Neural progenitor cell (in vitro differentiated cells): ENCODE results near the gene PTPN23. TPM values are rescaled to one million over a fixed set of nuclear protein-coding genes. Genes with fewer than 3 reads are reported as not detected.

ENCODE experiments used
- DNase-seq: peaks from one replicate; pipeline ENCODE4 v3.0.0-alpha.2; 2016; ENCODE audit warnings: low spot score
- H2AFZ ChIP-seq: fragments of 200-600 bp; sonication (generic); replicated peaks from 2 replicates; pipeline ENCODE4 v1.6.1; 2016; ENCODE audit warnings: antibody characterized with exemption
- H3F3A ChIP-seq: fragments of 200-600 bp; sonication (generic); 2 replicates; pipeline ENCODE4 v1.6.1; 2016; ENCODE audit warnings: antibody characterized with exemption, low read depth
- H3K27ac ChIP-seq: fragments of 200-600 bp; sonication (generic); 2 replicates; pipeline ENCODE4 v1.5.1; 2016; ENCODE audit warnings: mild to moderate bottlenecking
- H3K27me3 ChIP-seq: fragments of 200-600 bp; sonication (generic); 2 replicates; pipeline ENCODE4 v1.6.1; 2016; ENCODE audit warnings: mild to moderate bottlenecking, moderate library complexity
- H3K36me3 ChIP-seq: fragments of 200-600 bp; sonication (generic); 2 replicates; pipeline ENCODE4 v1.5.1; 2016
- H3K4me1 ChIP-seq: fragments of 200-600 bp; sonication (generic); 2 replicates; pipeline ENCODE4 v1.6.1; 2016; ENCODE audit warnings: mixed run types
- H3K4me2 ChIP-seq: fragments of 200-600 bp; sonication (generic); 2 replicates; pipeline ENCODE4 v1.6.1; 2016
- H3K4me3 ChIP-seq: fragments of 200-600 bp; sonication (generic); 2 replicates; pipeline ENCODE4 v1.5.1; 2016
- H3K79me2 ChIP-seq: fragments of 200-600 bp; sonication (generic); 2 replicates; pipeline ENCODE4 v1.6.1; 2016; ENCODE audit warnings: low read depth
- H3K9ac ChIP-seq: fragments of 200-600 bp; sonication (generic); 2 replicates; pipeline ENCODE4 v1.6.1; 2016
- H3K9me3 ChIP-seq: fragments of 200-600 bp; sonication (generic); 2 replicates; pipeline ENCODE4 v1.5.1; 2016; ENCODE audit warnings: low read depth
- H4K20me1 ChIP-seq: fragments of 200-600 bp; sonication (generic); 2 replicates; pipeline ENCODE4 v1.6.1; 2016; ENCODE audit warnings: low read depth
- H3K27ac Mint-ChIP-seq: 3 replicates; pipeline ENCODE4 v1.8.0; 2021; ENCODE audit warnings: mixed read lengths
- H3K27me3 Mint-ChIP-seq: 2 replicates; pipeline ENCODE4 v1.8.0; 2022; ENCODE audit warnings: low read depth, mild to moderate bottlenecking, inconsistent platforms, moderate library complexity, mixed read lengths; ENCODE audit not compliant: insufficient read depth
- H3K36me3 Mint-ChIP-seq: 3 replicates; pipeline ENCODE4 v1.8.0; 2021; ENCODE audit warnings: mixed read lengths
- H3K4me1 Mint-ChIP-seq: 3 replicates; pipeline ENCODE4 v1.8.0; 2021; ENCODE audit warnings: mixed read lengths
- H3K4me3 Mint-ChIP-seq: 3 replicates; pipeline ENCODE4 v1.8.0; 2021; ENCODE audit warnings: mild to moderate bottlenecking, moderate library complexity, mixed read lengths
- H3K9me3 Mint-ChIP-seq: 3 replicates; pipeline ENCODE4 v1.8.0; 2020; ENCODE audit warnings: mixed read lengths
- CTCF ChIP-seq: fragments of 200-600 bp; sonication (generic); IDR thresholded peaks from 2 replicates; pipeline ENCODE4 v1.5.1; 2017; ENCODE audit warnings: antibody characterized with exemption, mild to moderate bottlenecking
- EZH2 ChIP-seq: fragments of 200-600 bp; sonication (generic); IDR thresholded peaks from 2 replicates; pipeline ENCODE4 v1.6.1; 2017; ENCODE audit warnings: antibody characterized with exemption, mild to moderate bottlenecking, moderate library complexity
- EZH2phosphoT487 ChIP-seq: fragments of 200-600 bp; sonication (generic); IDR thresholded peaks from 2 replicates; pipeline ENCODE4 v1.6.1; 2017; ENCODE audit warnings: antibody characterized with exemption
- total RNA-seq: library from RNA; depleted of rRNA; stranded (reverse); fragments of >200 nt; gene quantifications from 2 replicates; pipeline ENCODE4 v1.2.3, GENCODE V29; 2015; ENCODE audit warnings: low replicate concordance

The PTPN23 gene
- total RNA-seq, 1 donor from 2014 or later, result 3.4 TPM

- TF ChIP-seq EZH2phosphoT487 (no peak), CTCF (no peak)
- Histone ChIP-seq H4K20me1 (no peaks in the 10 kb centered on the region), H3K9ac (no peak overlapping the region), H3K36me3 (no peaks in the 10 kb centered on the region), H3K79me2 (no peaks in the 10 kb centered on the region), H3K4me2 (no peak overlapping the region), H3F3A (no peaks in the 10 kb centered on the region), H3K27ac (no peak overlapping the region), H2AFZ (no peak overlapping the region), H3K9me3 (no peaks in the 10 kb centered on the region), H3K27me3 (no peaks in the 10 kb centered on the region), H3K4me3 (no peak overlapping the region), H3K4me1 (no peaks in the 10 kb centered on the region)
- Mint-ChIP-seq H3K9me3 (no peaks in the 10 kb centered on the region), H3K36me3 (peaks cover 14% of the 10 kb centered on the region), H3K4me1 (no peaks in the 10 kb centered on the region), H3K4me3 (no peak overlapping the region), H3K27me3 (peaks cover 2% of the 10 kb centered on the region), H3K27ac (no peak overlapping the region)
- DNase-seq, result no peak
Measured at GRCh38 chr3:47343471-47343971, 37.3 kb upstream of the PTPN23 start.

- H3F3A ChIP-seq, result no peaks in the 10 kb centered on the region
- H3K4me1 ChIP-seq, result no peaks in the 10 kb centered on the region
- H3K27me3 ChIP-seq, result no peaks in the 10 kb centered on the region
- no peak for DNase-seq
- H3K4me2 ChIP-seq, result no peak overlapping the region
- peaks cover 2% of the 10 kb centered on the region for H3K27me3 Mint-ChIP-seq
- no peak overlapping the region for H3K4me3 ChIP-seq
- H3K9me3 Mint-ChIP-seq, result no peaks in the 10 kb centered on the region
- H3K27ac ChIP-seq, result no peak overlapping the region
- no peaks in the 10 kb centered on the region for H3K36me3 ChIP-seq
- H3K4me1 Mint-ChIP-seq, result no peaks in the 10 kb centered on the region
- peaks cover 11% of the 10 kb centered on the region for H3K36me3 Mint-ChIP-seq
- no peak overlapping the region for H3K4me3 Mint-ChIP-seq
- H3K27ac Mint-ChIP-seq, result no peak overlapping the region
- H4K20me1 ChIP-seq, result no peaks in the 10 kb centered on the region
- no peak overlapping the region for H2AFZ ChIP-seq
- no peak overlapping the region for H3K9ac ChIP-seq
- TF ChIP-seq EZH2phosphoT487, result no peak
- no peak for TF ChIP-seq EZH2
- TF ChIP-seq CTCF, result no peak
- no peaks in the 10 kb centered on the region for H3K9me3 ChIP-seq
- H3K79me2 ChIP-seq, result no peaks in the 10 kb centered on the region
Measured at GRCh38 chr3:47344971-47345370, 35.9 kb upstream of the PTPN23 start.

DNA sequence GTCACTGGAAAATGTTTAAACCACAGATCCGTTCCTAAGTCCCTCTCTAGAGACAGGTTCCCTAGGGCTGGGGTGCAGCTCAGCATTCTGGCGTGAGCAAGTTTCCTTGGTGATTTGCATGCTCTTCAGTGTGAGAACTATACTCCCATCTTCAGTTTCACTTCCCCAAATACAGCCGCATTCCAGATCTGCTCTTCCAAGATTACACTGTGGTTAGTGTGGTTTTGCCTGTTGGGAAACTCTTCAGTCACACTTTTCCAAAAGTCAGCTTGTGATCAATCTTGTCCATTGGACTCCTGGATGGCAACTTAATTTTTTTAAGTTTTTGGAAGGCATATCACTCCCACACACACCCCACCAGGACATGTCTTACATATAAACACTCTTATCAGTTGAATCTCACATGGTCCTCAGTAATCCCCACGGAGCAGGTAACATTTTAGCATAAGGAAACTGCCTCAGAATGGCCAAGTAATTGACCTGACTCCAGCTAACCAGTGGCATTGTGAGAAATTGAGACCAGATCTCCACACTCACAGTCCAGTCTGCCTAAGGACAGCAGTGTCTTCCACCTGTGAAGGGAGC, 33.5 kb upstream of the PTPN23 start:
- Histone ChIP-seq H3K27ac (no peak overlapping the region), H3F3A (no peaks in the 10 kb centered on the region), H3K4me2 (no peak overlapping the region), H3K9me3 (no peaks in the 10 kb centered on the region), H3K9ac (no peak overlapping the region), H3K79me2 (no peaks in the 10 kb centered on the region), H3K4me1 (no peaks in the 10 kb centered on the region), H3K36me3 (no peaks in the 10 kb centered on the region), H2AFZ (no peak overlapping the region), H3K4me3 (no peak overlapping the region), H3K27me3 (no peaks in the 10 kb centered on the region), H4K20me1 (no peaks in the 10 kb centered on the region)
- H3K4me3 Mint-ChIP-seq, result no peak overlapping the region
- no peak overlapping the region for H3K27ac Mint-ChIP-seq
- no peak for TF ChIP-seq EZH2
- TF ChIP-seq EZH2phosphoT487, result no peak
- TF ChIP-seq CTCF, result no peak
- peaks cover 1% of the 10 kb centered on the region for H3K27me3 Mint-ChIP-seq
- no peaks in the 10 kb centered on the region for H3K9me3 Mint-ChIP-seq
- H3K4me1 Mint-ChIP-seq, result no peaks in the 10 kb centered on the region
- no peak for DNase-seq
- H3K36me3 Mint-ChIP-seq, result peaks cover 11% of the 10 kb centered on the region
